DOHH2 (cell line): Measurements from ENCODE around the gene ENC1.

Experiments used
- EZH2phosphoT487 ChIP-seq: fragments of 200-600 bp; sonication (generic); IDR thresholded peaks from 2 replicates; pipeline ENCODE4 v1.6.1; 2017; ENCODE audit warnings: borderline replicate concordance, mild to moderate bottlenecking, antibody characterized with exemption, low read length, moderate library complexity, mixed read lengths
- TF ChIP-seq, protein P1 (sequence below): fragments of 200-600 bp; sonication (generic); IDR thresholded peaks from one replicate; pipeline ENCODE4 v1.5.1; 2014; ENCODE audit warnings: antibody characterized with exemption, mild to moderate bottlenecking, low read depth, low read length; ENCODE audit not compliant: poor library complexity, severe bottlenecking

- TF ChIP-seq, protein P1, sequence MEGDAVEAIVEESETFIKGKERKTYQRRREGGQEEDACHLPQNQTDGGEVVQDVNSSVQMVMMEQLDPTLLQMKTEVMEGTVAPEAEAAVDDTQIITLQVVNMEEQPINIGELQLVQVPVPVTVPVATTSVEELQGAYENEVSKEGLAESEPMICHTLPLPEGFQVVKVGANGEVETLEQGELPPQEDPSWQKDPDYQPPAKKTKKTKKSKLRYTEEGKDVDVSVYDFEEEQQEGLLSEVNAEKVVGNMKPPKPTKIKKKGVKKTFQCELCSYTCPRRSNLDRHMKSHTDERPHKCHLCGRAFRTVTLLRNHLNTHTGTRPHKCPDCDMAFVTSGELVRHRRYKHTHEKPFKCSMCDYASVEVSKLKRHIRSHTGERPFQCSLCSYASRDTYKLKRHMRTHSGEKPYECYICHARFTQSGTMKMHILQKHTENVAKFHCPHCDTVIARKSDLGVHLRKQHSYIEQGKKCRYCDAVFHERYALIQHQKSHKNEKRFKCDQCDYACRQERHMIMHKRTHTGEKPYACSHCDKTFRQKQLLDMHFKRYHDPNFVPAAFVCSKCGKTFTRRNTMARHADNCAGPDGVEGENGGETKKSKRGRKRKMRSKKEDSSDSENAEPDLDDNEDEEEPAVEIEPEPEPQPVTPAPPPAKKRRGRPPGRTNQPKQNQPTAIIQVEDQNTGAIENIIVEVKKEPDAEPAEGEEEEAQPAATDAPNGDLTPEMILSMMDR, result no peak
- no peak for TF ChIP-seq EZH2phosphoT487
These were observed 39.4 kb upstream of the ENC1 start for GRCh38 chr5:74679966-74680365.
